Endodermal cell (in vitro differentiated cells): ENCODE measurements around the gene NLK. TPM values are rescaled to one million over a fixed set of nuclear protein-coding genes. Genes with fewer than 3 reads are reported as not detected.
A peak's percentile ranks its signal among the peaks of the same experiment; 100 is the strongest.

Source experiments
- DNase-seq: peaks from one replicate; pipeline ENCODE4 v3.0.0-alpha.2; 2017
- H3K27ac ChIP-seq: 2 replicates; pipeline ENCODE4 v1.5.1; 2013; ENCODE audit warnings: mild to moderate bottlenecking, low read depth, low read length, moderate library complexity
- H3K27me3 ChIP-seq: 2 replicates; pipeline ENCODE4 v1.6.1; 2013; ENCODE audit warnings: mild to moderate bottlenecking, low read length, moderate library complexity; ENCODE audit not compliant: insufficient read depth, control insufficient read depth, poor library complexity, severe bottlenecking
- H3K36me3 ChIP-seq: 2 replicates; pipeline ENCODE4 v1.7.0; 2013; ENCODE audit warnings: mild to moderate bottlenecking, low read length, moderate library complexity; ENCODE audit not compliant: control insufficient read depth, insufficient read depth
- H3K4me1 ChIP-seq: one replicate; pipeline ENCODE4 v1.7.0; 2013; ENCODE audit warnings: low read length; ENCODE audit not compliant: control insufficient read depth, insufficient read depth
- H3K4me3 ChIP-seq: 2 replicates; pipeline ENCODE4 v1.5.1; 2013; ENCODE audit warnings: mild to moderate bottlenecking, low read length, moderate library complexity
- H3K9ac ChIP-seq: 2 replicates; pipeline ENCODE4 v1.6.1; 2013; ENCODE audit warnings: mild to moderate bottlenecking, low read length, moderate library complexity; ENCODE audit not compliant: poor library complexity, severe bottlenecking; ENCODE audit errors: extremely low read depth
- H3K9me3 ChIP-seq: 2 replicates; pipeline ENCODE4 v1.6.1; 2013; ENCODE audit warnings: mild to moderate bottlenecking, low read length, moderate library complexity; ENCODE audit not compliant: control insufficient read depth
- H3K27ac Mint-ChIP-seq: 2 replicates; pipeline ENCODE4 v1.8.0; 2020; ENCODE audit warnings: mixed read lengths
- H3K27me3 Mint-ChIP-seq: 2 replicates; pipeline ENCODE4 v1.8.0; 2021; ENCODE audit warnings: mild to moderate bottlenecking, mixed read lengths; ENCODE audit not compliant: insufficient read depth
- H3K36me3 Mint-ChIP-seq: 2 replicates; pipeline ENCODE4 v1.8.0; 2020; ENCODE audit warnings: low read depth, mixed read lengths
- H3K4me1 Mint-ChIP-seq: 2 replicates; pipeline ENCODE4 v1.8.0; 2020; ENCODE audit warnings: mixed read lengths
- H3K4me3 Mint-ChIP-seq: 2 replicates; pipeline ENCODE4 v1.8.0; 2020; ENCODE audit warnings: mild to moderate bottlenecking, moderate library complexity, mixed read lengths
- H3K9me3 Mint-ChIP-seq: 2 replicates; pipeline ENCODE4 v1.8.0; 2020; ENCODE audit warnings: mild to moderate bottlenecking, mixed read lengths
- CTCF ChIP-seq: fragments of 200-600 bp; sonication (generic); conservative IDR thresholded peaks from 2 replicates; pipeline ENCODE4 v1.5.0; 2021; ENCODE audit warnings: antibody characterized with exemption, mild to moderate bottlenecking
- WGBS, 2 experiments: methylation state at CpG; one replicate each; pipeline versions ENCODE4 v1.1.5 to v1.1.7; 2013; ENCODE audit warnings: missing lambda C conversion rate in 2 of 2, mixed read lengths in 1 of 2; ENCODE audit not compliant: insufficient coverage in 1 of 2, insufficient read length in 1 of 2; 5-methylcytosine and 5-hydroxymethylcytosine counted together
- total RNA-seq, 2 donors: library from RNA; stranded (reverse); fragmentation: NEBNext Ultra II Directional in 1 of 2; extraction: Animal tissue kit (Norgen Biotek cat#: 25700) in 1 of 2; gene quantifications; 2 replicates in 1 of 2; 3 replicates in 1 of 2; pipeline ENCODE4 v1.2.1, GENCODE V29; 2021

The NLK gene
- total RNA-seq, 2 donors from 2014 or later, result 49.2 to 50.3 TPM

- Histone ChIP-seq H3K4me1 (peaks cover 8% of the 10 kb centered on the region), H3K36me3 (no peaks in the 10 kb centered on the region), H3K27ac (no peak overlapping the region), H3K4me3 (no peak overlapping the region), H3K9ac (no peak overlapping the region), H3K27me3 (no peaks in the 10 kb centered on the region), H3K9me3 (no peaks in the 10 kb centered on the region)
- 80 to 94% methylated on average over 1 of the region's 1 CpG for WGBS, 2 experiments
- no peaks in the 10 kb centered on the region for H3K27me3 Mint-ChIP-seq
- no peaks in the 10 kb centered on the region for H3K36me3 Mint-ChIP-seq
- H3K27ac Mint-ChIP-seq, result no peak overlapping the region
- peaks cover 12% of the 10 kb centered on the region for H3K4me1 Mint-ChIP-seq
- H3K4me3 Mint-ChIP-seq, result no peak overlapping the region
- no peak for TF ChIP-seq CTCF
- DNase-seq, result peak; percentile 25
- no peaks in the 10 kb centered on the region for H3K9me3 Mint-ChIP-seq
Measured at GRCh38 chr17:28029044-28029443, 13.4 kb upstream of the NLK start.

GRCh38 chr17:28030386-28030785, 12.1 kb upstream of the NLK start:
- Mint-ChIP-seq H3K4me1 (peaks cover 12% of the 10 kb centered on the region), H3K9me3 (no peaks in the 10 kb centered on the region), H3K4me3 (no peak overlapping the region), H3K36me3 (no peaks in the 10 kb centered on the region), H3K27ac (no peak overlapping the region), H3K27me3 (no peaks in the 10 kb centered on the region)
- Histone ChIP-seq H3K27me3 (no peaks in the 10 kb centered on the region), H3K4me3 (no peak overlapping the region), H3K27ac (no peak overlapping the region), H3K9me3 (no peaks in the 10 kb centered on the region), H3K4me1 (peaks cover 8% of the 10 kb centered on the region), H3K9ac (no peak overlapping the region), H3K36me3 (no peaks in the 10 kb centered on the region)
- 77 to 100% methylated on average over 2 to 3 of the region's 3 CpGs for WGBS, 2 experiments
- peak; percentile 59 for DNase-seq
- TF ChIP-seq CTCF, result no peak

GRCh38 chr17:28031174-28031573, 11.3 kb upstream of the NLK start:
- Mint-ChIP-seq H3K4me3 (no peak overlapping the region), H3K36me3 (no peaks in the 10 kb centered on the region), H3K4me1 (peaks cover 12% of the 10 kb centered on the region), H3K27ac (no peak overlapping the region), H3K9me3 (peaks cover 4% of the 10 kb centered on the region), H3K27me3 (no peaks in the 10 kb centered on the region)
- Histone ChIP-seq H3K4me1 (peaks cover 8% of the 10 kb centered on the region), H3K27ac (no peak overlapping the region), H3K9me3 (no peaks in the 10 kb centered on the region), H3K27me3 (no peaks in the 10 kb centered on the region), H3K36me3 (no peaks in the 10 kb centered on the region), H3K9ac (no peak overlapping the region), H3K4me3 (no peak overlapping the region)
- WGBS, 2 experiments, result 92 to 94% methylated on average over 4 to 6 of the region's 6 CpGs
- DNase-seq, result no peak
- TF ChIP-seq CTCF, result no peak
